ENCODE results near the gene ACTA1. TPM values are rescaled to one million over a fixed set of nuclear protein-coding genes. Genes with fewer than 3 reads are reported as not detected.

ACTA1 gene
- total and polyA plus RNA-seq, 9 of the 15 experiments (the other 6 are each of a cell fraction or from before 2014, with no cell fraction given): 0.07 to 0.36 TPM; not detected in 7

DNA sequence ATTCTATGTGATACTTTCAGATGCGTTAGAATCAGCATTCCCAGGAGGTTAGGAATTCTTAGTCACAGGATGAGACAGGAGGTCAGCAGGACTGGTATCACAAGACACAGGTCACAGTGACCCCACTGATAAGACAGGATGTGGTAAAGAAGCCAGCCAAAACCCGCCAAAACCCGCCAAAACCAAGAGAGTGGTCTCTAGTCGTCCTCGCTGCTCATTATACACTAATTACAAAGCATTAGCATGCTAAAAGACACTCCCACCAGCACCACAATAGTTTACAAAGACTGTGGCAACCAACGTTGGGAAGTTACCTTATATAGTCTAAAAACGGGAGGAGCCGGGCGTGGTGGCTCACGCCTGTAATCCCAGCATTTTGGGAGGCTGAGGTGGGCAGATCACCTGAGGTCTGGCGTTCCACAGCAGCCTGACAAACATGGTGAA is 13.9 kb upstream of the ACTA1 start (continued):
- TF ChIP-seq KLF6 (CRISPR knock-in tag; IDR thresholded peaks at IDR 0.05; ENCODE audit: borderline replicate concordance) (no peak), SOX6 (IDR thresholded peaks at IDR 0.05) (peak; percentile 74), NBN (IDR thresholded peaks at IDR 0.05; ENCODE audit: low read depth) (no peak), ZNF282 (CRISPR knock-in tag; IDR thresholded peaks at IDR 0.05) (no peak), ZNF445 (CRISPR knock-in tag; IDR thresholded peaks at IDR 0.05; ENCODE audit: low read depth) (0 out of 2 replicates have a peak, but pooled peaks have one; percentile 50), ARID1B (IDR thresholded peaks at IDR 0.05) (peak; percentile 85), CBFA2T3 (IDR thresholded peaks at IDR 0.05) (peak; percentile 79), RFX1 (IDR thresholded peaks at IDR 0.05) (no peak), ELF2 (CRISPR knock-in tag; IDR thresholded peaks at IDR 0.05) (0 out of 2 replicates have a peak, but pooled peaks have one; percentile 13), FOSL1 (tag; conservative IDR thresholded peaks at IDR 0.05) (peak; percentile 90), ZNF24 (IDR thresholded peaks at IDR 0.05) (no peak), NR2C2 (CRISPR knock-in tag; IDR thresholded peaks at IDR 0.05) (no peak), NR2C2 (tag; IDR thresholded peaks at IDR 0.05) (peak; percentile 80), ZBTB17 (CRISPR knock-in tag; IDR thresholded peaks at IDR 0.05) (peak; percentile 20; the same call in 1 of the 2 replicates), ZNF175 (CRISPR knock-in tag; IDR thresholded peaks at IDR 0.05; ENCODE audit: low read depth) (peak; percentile 73; the same call in 1 of the 2 replicates), HDAC8 (tag; IDR thresholded peaks at IDR 0.05) (no peak)
- TF ChIP-seq, protein P1, sequence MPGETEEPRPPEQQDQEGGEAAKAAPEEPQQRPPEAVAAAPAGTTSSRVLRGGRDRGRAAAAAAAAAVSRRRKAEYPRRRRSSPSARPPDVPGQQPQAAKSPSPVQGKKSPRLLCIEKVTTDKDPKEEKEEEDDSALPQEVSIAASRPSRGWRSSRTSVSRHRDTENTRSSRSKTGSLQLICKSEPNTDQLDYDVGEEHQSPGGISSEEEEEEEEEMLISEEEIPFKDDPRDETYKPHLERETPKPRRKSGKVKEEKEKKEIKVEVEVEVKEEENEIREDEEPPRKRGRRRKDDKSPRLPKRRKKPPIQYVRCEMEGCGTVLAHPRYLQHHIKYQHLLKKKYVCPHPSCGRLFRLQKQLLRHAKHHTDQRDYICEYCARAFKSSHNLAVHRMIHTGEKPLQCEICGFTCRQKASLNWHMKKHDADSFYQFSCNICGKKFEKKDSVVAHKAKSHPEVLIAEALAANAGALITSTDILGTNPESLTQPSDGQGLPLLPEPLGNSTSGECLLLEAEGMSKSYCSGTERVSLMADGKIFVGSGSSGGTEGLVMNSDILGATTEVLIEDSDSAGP (CRISPR knock-in tag; IDR thresholded peaks at IDR 0.05): no peak
- TF ChIP-seq, protein P2, sequence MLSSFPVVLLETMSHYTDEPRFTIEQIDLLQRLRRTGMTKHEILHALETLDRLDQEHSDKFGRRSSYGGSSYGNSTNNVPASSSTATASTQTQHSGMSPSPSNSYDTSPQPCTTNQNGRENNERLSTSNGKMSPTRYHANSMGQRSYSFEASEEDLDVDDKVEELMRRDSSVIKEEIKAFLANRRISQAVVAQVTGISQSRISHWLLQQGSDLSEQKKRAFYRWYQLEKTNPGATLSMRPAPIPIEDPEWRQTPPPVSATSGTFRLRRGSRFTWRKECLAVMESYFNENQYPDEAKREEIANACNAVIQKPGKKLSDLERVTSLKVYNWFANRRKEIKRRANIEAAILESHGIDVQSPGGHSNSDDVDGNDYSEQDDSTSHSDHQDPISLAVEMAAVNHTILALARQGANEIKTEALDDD (IDR thresholded peaks at IDR 0.05): peak; percentile 74
- TF ChIP-seq, protein P3, sequence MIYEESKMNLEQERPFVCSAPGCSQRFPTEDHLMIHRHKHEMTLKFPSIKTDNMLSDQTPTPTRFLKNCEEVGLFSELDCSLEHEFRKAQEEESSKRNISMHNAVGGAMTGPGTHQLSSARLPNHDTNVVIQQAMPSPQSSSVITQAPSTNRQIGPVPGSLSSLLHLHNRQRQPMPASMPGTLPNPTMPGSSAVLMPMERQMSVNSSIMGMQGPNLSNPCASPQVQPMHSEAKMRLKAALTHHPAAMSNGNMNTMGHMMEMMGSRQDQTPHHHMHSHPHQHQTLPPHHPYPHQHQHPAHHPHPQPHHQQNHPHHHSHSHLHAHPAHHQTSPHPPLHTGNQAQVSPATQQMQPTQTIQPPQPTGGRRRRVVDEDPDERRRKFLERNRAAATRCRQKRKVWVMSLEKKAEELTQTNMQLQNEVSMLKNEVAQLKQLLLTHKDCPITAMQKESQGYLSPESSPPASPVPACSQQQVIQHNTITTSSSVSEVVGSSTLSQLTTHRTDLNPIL (CRISPR knock-in tag; IDR thresholded peaks at IDR 0.05): peak; percentile 56; the same call in 1 of the 2 replicates
- TF ChIP-seq, protein P4, sequence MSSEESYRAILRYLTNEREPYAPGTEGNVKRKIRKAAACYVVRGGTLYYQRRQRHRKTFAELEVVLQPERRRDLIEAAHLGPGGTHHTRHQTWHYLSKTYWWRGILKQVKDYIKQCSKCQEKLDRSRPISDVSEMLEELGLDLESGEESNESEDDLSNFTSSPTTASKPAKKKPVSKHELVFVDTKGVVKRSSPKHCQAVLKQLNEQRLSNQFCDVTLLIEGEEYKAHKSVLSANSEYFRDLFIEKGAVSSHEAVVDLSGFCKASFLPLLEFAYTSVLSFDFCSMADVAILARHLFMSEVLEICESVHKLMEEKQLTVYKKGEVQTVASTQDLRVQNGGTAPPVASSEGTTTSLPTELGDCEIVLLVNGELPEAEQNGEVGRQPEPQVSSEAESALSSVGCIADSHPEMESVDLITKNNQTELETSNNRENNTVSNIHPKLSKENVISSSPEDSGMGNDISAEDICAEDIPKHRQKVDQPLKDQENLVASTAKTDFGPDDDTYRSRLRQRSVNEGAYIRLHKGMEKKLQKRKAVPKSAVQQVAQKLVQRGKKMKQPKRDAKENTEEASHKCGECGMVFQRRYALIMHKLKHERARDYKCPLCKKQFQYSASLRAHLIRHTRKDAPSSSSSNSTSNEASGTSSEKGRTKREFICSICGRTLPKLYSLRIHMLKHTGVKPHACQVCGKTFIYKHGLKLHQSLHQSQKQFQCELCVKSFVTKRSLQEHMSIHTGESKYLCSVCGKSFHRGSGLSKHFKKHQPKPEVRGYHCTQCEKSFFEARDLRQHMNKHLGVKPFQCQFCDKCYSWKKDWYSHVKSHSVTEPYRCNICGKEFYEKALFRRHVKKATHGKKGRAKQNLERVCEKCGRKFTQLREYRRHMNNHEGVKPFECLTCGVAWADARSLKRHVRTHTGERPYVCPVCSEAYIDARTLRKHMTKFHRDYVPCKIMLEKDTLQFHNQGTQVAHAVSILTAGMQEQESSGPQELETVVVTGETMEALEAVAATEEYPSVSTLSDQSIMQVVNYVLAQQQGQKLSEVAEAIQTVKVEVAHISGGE (CRISPR knock-in tag; IDR thresholded peaks at IDR 0.05): peak in 1 of 3 experiments; percentile 64; a peak in 2 of 6 replicates
- TF ChIP-seq, protein P5, sequence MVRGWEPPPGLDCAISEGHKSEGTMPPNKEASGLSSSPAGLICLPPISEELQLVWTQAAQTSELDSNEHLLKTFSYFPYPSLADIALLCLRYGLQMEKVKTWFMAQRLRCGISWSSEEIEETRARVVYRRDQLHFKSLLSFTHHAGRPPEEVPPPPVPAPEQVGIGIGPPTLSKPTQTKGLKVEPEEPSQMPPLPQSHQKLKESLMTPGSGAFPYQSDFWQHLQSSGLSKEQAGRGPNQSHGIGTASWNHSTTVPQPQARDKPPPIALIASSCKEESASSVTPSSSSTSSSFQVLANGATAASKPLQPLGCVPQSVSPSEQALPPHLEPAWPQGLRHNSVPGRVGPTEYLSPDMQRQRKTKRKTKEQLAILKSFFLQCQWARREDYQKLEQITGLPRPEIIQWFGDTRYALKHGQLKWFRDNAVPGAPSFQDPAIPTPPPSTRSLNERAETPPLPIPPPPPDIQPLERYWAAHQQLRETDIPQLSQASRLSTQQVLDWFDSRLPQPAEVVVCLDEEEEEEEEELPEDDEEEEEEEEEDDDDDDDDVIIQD (CRISPR knock-in tag; IDR thresholded peaks at IDR 0.05): no peak

Measured in K562 (cell line).